K562 (cell line): ENCODE data around the gene ATP1A2. TPM values are rescaled to one million over a fixed set of nuclear protein-coding genes. Genes with fewer than 3 reads are reported as not detected.

Experiments
- ATAC-seq: fragments of 200-7000 bp; cut with Tn5 transposase; 3 replicates; pipeline ENCODE4 v1.9.1; 2020; ENCODE audit warnings: moderate library complexity
- BruUV-seq: library from RNA; stranded (reverse); fragments of 400-500 nt; replicated peaks from 2 replicates; lab custom pipeline; 2021; lab: Mats Ljungman, UMichigan
- CTCF ChIA-PET: fragments of 300-600 bp; formaldehyde crosslinking; extraction: SDS; loops from one replicate; lab custom pipeline; 2021; ENCODE audit warnings: low intra/inter-chr PET ratio; lab: Yijun Ruan, JAX
- POLR2A ChIA-PET: fragments of 300-600, 350-650 bp; sonication (Branson Sonifier 250); formaldehyde crosslinking; extraction: SDS; loops from one replicate; lab custom pipeline; 2021; ENCODE audit warnings: antibody characterized with exemption, inconsistent platforms; lab: Yijun Ruan, JAX
- DNase-seq, 4 experiments: peaks; one replicate each; pipeline versions ENCODE4 v3.0.0 to v3.0.0-alpha.2; 2011 to 2018; ENCODE audit warnings: low spot score in 3 of 4, mixed read lengths in 3 of 4; ENCODE audit errors: extremely low read depth in 1 of 4
- FAIRE-seq: peaks from 2 replicates; lab custom pipeline; 2011; peaks lifted over from hg19 to GRCh38; lab: Jason Lieb, UNC
- H2AFZ ChIP-seq: 2 replicates; pipeline ENCODE4 v1.6.0; 2011; ENCODE audit warnings: low read depth, low read length, control low read depth, inconsistent platforms
- H3K27ac ChIP-seq: fragments of 200-600 bp; 3 replicates; pipeline ENCODE4 v1.8.0; 2011; ENCODE audit warnings: low read depth, mild to moderate bottlenecking, control low read depth, inconsistent platforms, low read length, moderate library complexity, mixed read lengths; ENCODE audit errors: extremely low read depth
- H3K27me3 ChIP-seq, 2 experiments: fragments of 300-600 bp in 1 of 2; 2 replicates in 1 of 2; 3 replicates in 1 of 2; pipeline versions ENCODE4 v1.6.0 to v1.8.0; 2011; ENCODE audit warnings: inconsistent platforms in 2 of 2, low read length in 2 of 2, mild to moderate bottlenecking in 1 of 2, mixed read lengths in 1 of 2, moderate library complexity in 1 of 2; ENCODE audit not compliant: control insufficient read depth in 2 of 2, insufficient read depth in 2 of 2
- H3K36me3 ChIP-seq: fragments of 300-600 bp; 3 replicates; pipeline ENCODE4 v1.8.0; 2011; ENCODE audit warnings: mild to moderate bottlenecking, low read length, inconsistent platforms; ENCODE audit not compliant: control insufficient read depth, insufficient read depth
- H3K4me1 ChIP-seq, 2 experiments: fragments of 200-600 bp in 1 of 2; replicated peaks in 1 of 2; 2 replicates in 1 of 2; 3 replicates in 1 of 2; pipeline versions ENCODE4 v1.5.1 to v1.8.0; 2011; ENCODE audit warnings: inconsistent platforms in 2 of 2, low read length in 2 of 2, mild to moderate bottlenecking in 1 of 2, mixed read lengths in 1 of 2, moderate library complexity in 1 of 2; ENCODE audit not compliant: control insufficient read depth in 2 of 2, insufficient read depth in 2 of 2
- H3K4me2 ChIP-seq: 2 replicates; pipeline ENCODE4 v1.6.1; 2011; ENCODE audit warnings: low read length, control low read depth, inconsistent platforms, mixed read lengths; ENCODE audit not compliant: insufficient read depth
- H3K4me3 ChIP-seq: fragments of 200-600 bp; sonication (generic), shearing (Covaris generic); 2 replicates; pipeline ENCODE4 v1.5.1; 2016; ENCODE audit warnings: control low read depth, inconsistent platforms
- H3K79me2 ChIP-seq: fragments of 200-600 bp; 3 replicates; pipeline ENCODE4 v1.8.0; 2011; ENCODE audit warnings: low read length, inconsistent platforms; ENCODE audit not compliant: control insufficient read depth, insufficient read depth
- H3K9ac ChIP-seq, 2 experiments: 2 replicates each; pipeline versions ENCODE4 v1.6.0 to v1.6.1; 2011; ENCODE audit warnings: low read depth in 2 of 2, low read length in 2 of 2, control low read depth in 1 of 2, inconsistent platforms in 1 of 2, mild to moderate bottlenecking in 1 of 2, mixed read lengths in 1 of 2; ENCODE audit not compliant: insufficient read depth in 1 of 2
- H3K9me1 ChIP-seq: one replicate; pipeline ENCODE4 v1.6.0; 2011; ENCODE audit warnings: inconsistent platforms, mild to moderate bottlenecking, low read length, moderate library complexity; ENCODE audit not compliant: control insufficient read depth, insufficient read depth
- H3K9me3 ChIP-seq: replicated peaks from 2 replicates; pipeline ENCODE4 v1.5.1; 2011; ENCODE audit warnings: low read depth, low read length, inconsistent platforms; ENCODE audit not compliant: control insufficient read depth, insufficient read depth
- H4K20me1 ChIP-seq: replicated peaks from 2 replicates; pipeline ENCODE4 v1.6.1; 2011; ENCODE audit warnings: low read length, inconsistent platforms, mixed read lengths; ENCODE audit not compliant: control insufficient read depth, insufficient read depth
- C11orf30 ChIP-seq: fragments of 450-650 bp; IDR thresholded peaks from 2 replicates; pipeline ENCODE4 v1.6.1; 2016; ENCODE audit warnings: low read depth, mild to moderate bottlenecking
- FOSL1 ChIP-seq: fragments of 200-800 bp; sonication (Bioruptor generic); conservative IDR thresholded peaks from 2 replicates; pipeline ENCODE4 v1.6.1; 2016; ENCODE audit warnings: missing genetic modification characterization, missing compliant biosample characterization
- JUN ChIP-seq, 2 experiments: sonication (generic) in 1 of 2; formaldehyde crosslinking in 1 of 2; IDR thresholded peaks; 2 replicates each; pipeline versions ENCODE4 v1.6.1 to v1.8.0; 2012 to 2022; ENCODE audit warnings: borderline replicate concordance in 2 of 2, mild to moderate bottlenecking in 2 of 2, improper control_type of control experiment in 1 of 2, low read depth in 1 of 2, low read length in 1 of 2, missing genetic modification reagents in 1 of 2
- JUND ChIP-seq, 2 experiments: IDR thresholded peaks; 2 replicates in 1 of 2; 3 replicates in 1 of 2; pipeline ENCODE4 v1.6.1; 2011; ENCODE audit warnings: borderline replicate concordance in 2 of 2, low read depth in 2 of 2, low read length in 2 of 2, improper control_type of control experiment in 1 of 2, missing biosample characterization in 1 of 2, missing genetic modification characterization in 1 of 2, missing genetic modification reagents in 1 of 2
- NFE2L1 ChIP-seq: fragments of 450-650 bp; IDR thresholded peaks from 2 replicates; pipeline ENCODE4 v1.6.1; 2016; ENCODE audit warnings: missing genetic modification characterization, low read depth, mild to moderate bottlenecking, missing compliant biosample characterization, moderate library complexity, borderline replicate concordance
- NRF1 ChIP-seq, 2 experiments: fragments of 450-650 bp; IDR thresholded peaks in 1 of 2; conservative IDR thresholded peaks in 1 of 2; 2 replicates each; pipeline ENCODE4 v1.6.1; 2014; ENCODE audit warnings: mild to moderate bottlenecking in 2 of 2
- ZNF347 ChIP-seq: fragments of 450-650 bp; formaldehyde crosslinking; IDR thresholded peaks from 2 replicates; pipeline ENCODE4 v1.4.0; 2020; ENCODE audit warnings: low read depth, mild to moderate bottlenecking, moderate library complexity
- ZNF589 ChIP-seq: fragments of 200-800 bp; sonication (Bioruptor generic); IDR thresholded peaks from 2 replicates; pipeline ENCODE4 v1.6.1; 2016; ENCODE audit warnings: low read depth, missing genetic modification characterization, missing compliant biosample characterization
- WGBS: fragments of 100-300 bp; shearing (Covaris generic); methylation state at CpG from one replicate; pipeline ENCODE4 v1.1.6; 2016; ENCODE audit warnings: low coverage, mixed read lengths; ENCODE audit not compliant: insufficient coverage; ENCODE audit errors: missing lambda C conversion rate; 5-methylcytosine and 5-hydroxymethylcytosine counted together
- in situ Hi-C: fragments of 300-500 bp; cut with MboI; formaldehyde crosslinking; loops from 4 replicates; pipeline ENCODE4 v1.15.0; 2018; ENCODE audit warnings: inconsistent platforms, mixed read lengths
- intact Hi-C: fragments of 100-400 bp; cut with micrococcal nuclease; formaldehyde crosslinking; loops from 2 replicates; pipeline ENCODE4 v1.14.2; 2022
- polyA plus RNA-seq, 8 experiments: library from polyadenylated mRNA; depleted of rRNA in 4 of 8; stranded (reverse) in 5 of 8; unstranded in 3 of 8; fragments of >200 nt; fragmentation: Nextera tagmentation in 2 of 8; fragmentation: Illumina TruSeq in 1 of 8; extraction: Ambion mirVana in 2 of 8; extraction: Trizol in 1 of 8; gene quantifications; 2 replicates each; pipeline versions ENCODE4 v1.2.1 to v1.2.3, GENCODE V29; 2011 to 2014; ENCODE audit warnings: inconsistent platforms in 1 of 8, missing spikeins in 1 of 8
- total RNA-seq, 7 experiments: library from RNA; depleted of rRNA in 6 of 7; stranded (reverse); fragments of >200 nt in 6 of 7; fragmentation: Illumina TruSeq in 2 of 7; extraction: Trizol in 2 of 7; gene quantifications; 2 replicates each; pipeline versions ENCODE4 v1.2.1 to v1.2.3, GENCODE V29; 2011 to 2021; ENCODE audit warnings: low replicate concordance in 1 of 7
- TF ChIP-seq, protein P1 (sequence below): fragments of 450-650 bp; formaldehyde crosslinking; IDR thresholded peaks from 2 replicates; pipeline ENCODE4 v1.4.0; 2022; ENCODE audit warnings: mild to moderate bottlenecking, moderate library complexity
- TF ChIP-seq, protein P2 (sequence below): fragments of 250-450 bp; sonication (Bioruptor Pico); IDR thresholded peaks from 2 replicates; pipeline ENCODE4 v1.4.0; 2020

Gene ATP1A2
- total and polyA plus RNA-seq, 9 of the 15 experiments (the other 6 are each of a cell fraction or from before 2014, with no cell fraction given): 0.04 to 0.11 (median 0.09) TPM; not detected in 6

DNA sequence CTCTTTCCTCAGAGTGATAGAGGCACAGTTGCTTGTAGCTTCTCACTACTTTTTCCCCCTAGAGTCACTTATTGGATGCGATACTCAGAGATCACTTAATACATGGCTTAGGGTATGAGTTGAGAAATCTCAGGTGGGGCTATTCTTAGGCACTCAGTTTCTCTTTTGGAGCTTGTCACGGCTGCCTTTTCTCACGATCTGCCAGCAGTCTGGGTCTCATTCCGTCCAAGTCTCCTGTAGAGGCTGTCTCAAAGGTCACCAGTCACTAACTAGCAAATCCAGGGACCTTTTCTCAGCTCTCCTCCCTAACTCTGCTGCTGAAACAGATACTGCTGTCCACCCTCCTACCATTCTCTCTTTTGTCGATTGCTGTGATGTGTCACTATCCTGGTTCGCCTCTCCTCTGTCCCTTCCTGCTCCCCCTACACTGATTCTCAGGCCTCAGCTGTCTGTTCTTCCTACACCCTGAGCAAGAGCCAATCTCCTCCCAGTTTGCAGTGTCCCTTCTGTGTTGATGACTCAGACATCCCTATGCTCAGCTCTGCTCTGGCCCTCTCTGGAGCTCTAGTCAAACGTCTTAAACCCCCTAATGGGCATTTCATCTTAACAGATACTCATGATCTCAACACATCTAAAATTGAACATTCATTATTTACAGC lies 12.4 kb downstream of the ATP1A2 start:
- WGBS: 4% methylated on average over 6 of the region's 7 CpGs
- Histone ChIP-seq H3K4me3 (no peak overlapping the region), H3K36me3 (no peaks in the 10 kb centered on the region), H3K4me1 (no peaks in the 10 kb centered on the region; a peak in 1 of 5 replicates), H2AFZ (peak overlapping the region; percentile 14; the same call in 1 of the 2 replicates), H3K9ac (no peak overlapping the region), H3K79me2 (no peaks in the 10 kb centered on the region), H3K9me3 (no peaks in the 10 kb centered on the region), H3K27me3 (peaks cover 20 to 67% of the 10 kb centered on the region in 2 experiments; a peak in 4 of 5 replicates), H3K27ac (no peak overlapping the region), H4K20me1 (no peaks in the 10 kb centered on the region; the same call in 1 of the 2 replicates), H3K4me2 (no peak overlapping the region), H3K9me1 (no peaks in the 10 kb centered on the region)
- in situ Hi-C loops (no loop called here), intact Hi-C loops (no loop called here)
- BruUV-seq: no TSS peak
- POLR2A ChIA-PET: interaction anchor here (1.2 kb wide), 1 partner anchor 41 kb away, joined by 4 read pairs; no protein-coding TSS in a partner anchor
- peak; percentile 65 for FAIRE-seq
- DNase-seq: peak in 2 of 4 experiments; percentile 44 to 45
- peak; percentile 72 for ATAC-seq
- CTCF ChIA-PET: no interaction called here
- TF ChIP-seq ZNF347 (CRISPR knock-in tag) (no peak), JUN (IDR thresholded peaks at IDR 0.05; ENCODE audit: borderline replicate concordance, low read depth, low read length) (0 out of 2 replicates have a peak, but pooled peaks have one; percentile 14), JUN (CRISPR knock-in tag; IDR thresholded peaks at IDR 0.05; ENCODE audit: borderline replicate concordance) (no peak), JUND (IDR thresholded peaks at IDR 0.05; ENCODE audit: borderline replicate concordance, low read depth, low read length) (peak; percentile 68; the same call in 1 of the 2 replicates), JUND (tag; IDR thresholded peaks at IDR 0.05; ENCODE audit: borderline replicate concordance, low read depth, low read length) (0 out of 3 replicates have a peak, but pooled peaks have one; percentile 9), NRF1 (conservative IDR thresholded peaks at IDR 0.05 in 1 of 2, IDR thresholded peaks at IDR 0.05 in 1 of 2) (peak; percentile 10 to 20; a peak in 1 of 4 replicates), ZNF589 (CRISPR knock-in tag) (0 out of 2 replicates have a peak, but pooled peaks have one; percentile 38), C11orf30 (0 out of 2 replicates have a peak, but pooled peaks have one; percentile 14), FOSL1 (tag) (peak; percentile 62), NFE2L1 (no peak)
- TF ChIP-seq, protein P1, sequence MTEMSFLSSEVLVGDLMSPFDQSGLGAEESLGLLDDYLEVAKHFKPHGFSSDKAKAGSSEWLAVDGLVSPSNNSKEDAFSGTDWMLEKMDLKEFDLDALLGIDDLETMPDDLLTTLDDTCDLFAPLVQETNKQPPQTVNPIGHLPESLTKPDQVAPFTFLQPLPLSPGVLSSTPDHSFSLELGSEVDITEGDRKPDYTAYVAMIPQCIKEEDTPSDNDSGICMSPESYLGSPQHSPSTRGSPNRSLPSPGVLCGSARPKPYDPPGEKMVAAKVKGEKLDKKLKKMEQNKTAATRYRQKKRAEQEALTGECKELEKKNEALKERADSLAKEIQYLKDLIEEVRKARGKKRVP: no peak
- TF ChIP-seq, protein P2, sequence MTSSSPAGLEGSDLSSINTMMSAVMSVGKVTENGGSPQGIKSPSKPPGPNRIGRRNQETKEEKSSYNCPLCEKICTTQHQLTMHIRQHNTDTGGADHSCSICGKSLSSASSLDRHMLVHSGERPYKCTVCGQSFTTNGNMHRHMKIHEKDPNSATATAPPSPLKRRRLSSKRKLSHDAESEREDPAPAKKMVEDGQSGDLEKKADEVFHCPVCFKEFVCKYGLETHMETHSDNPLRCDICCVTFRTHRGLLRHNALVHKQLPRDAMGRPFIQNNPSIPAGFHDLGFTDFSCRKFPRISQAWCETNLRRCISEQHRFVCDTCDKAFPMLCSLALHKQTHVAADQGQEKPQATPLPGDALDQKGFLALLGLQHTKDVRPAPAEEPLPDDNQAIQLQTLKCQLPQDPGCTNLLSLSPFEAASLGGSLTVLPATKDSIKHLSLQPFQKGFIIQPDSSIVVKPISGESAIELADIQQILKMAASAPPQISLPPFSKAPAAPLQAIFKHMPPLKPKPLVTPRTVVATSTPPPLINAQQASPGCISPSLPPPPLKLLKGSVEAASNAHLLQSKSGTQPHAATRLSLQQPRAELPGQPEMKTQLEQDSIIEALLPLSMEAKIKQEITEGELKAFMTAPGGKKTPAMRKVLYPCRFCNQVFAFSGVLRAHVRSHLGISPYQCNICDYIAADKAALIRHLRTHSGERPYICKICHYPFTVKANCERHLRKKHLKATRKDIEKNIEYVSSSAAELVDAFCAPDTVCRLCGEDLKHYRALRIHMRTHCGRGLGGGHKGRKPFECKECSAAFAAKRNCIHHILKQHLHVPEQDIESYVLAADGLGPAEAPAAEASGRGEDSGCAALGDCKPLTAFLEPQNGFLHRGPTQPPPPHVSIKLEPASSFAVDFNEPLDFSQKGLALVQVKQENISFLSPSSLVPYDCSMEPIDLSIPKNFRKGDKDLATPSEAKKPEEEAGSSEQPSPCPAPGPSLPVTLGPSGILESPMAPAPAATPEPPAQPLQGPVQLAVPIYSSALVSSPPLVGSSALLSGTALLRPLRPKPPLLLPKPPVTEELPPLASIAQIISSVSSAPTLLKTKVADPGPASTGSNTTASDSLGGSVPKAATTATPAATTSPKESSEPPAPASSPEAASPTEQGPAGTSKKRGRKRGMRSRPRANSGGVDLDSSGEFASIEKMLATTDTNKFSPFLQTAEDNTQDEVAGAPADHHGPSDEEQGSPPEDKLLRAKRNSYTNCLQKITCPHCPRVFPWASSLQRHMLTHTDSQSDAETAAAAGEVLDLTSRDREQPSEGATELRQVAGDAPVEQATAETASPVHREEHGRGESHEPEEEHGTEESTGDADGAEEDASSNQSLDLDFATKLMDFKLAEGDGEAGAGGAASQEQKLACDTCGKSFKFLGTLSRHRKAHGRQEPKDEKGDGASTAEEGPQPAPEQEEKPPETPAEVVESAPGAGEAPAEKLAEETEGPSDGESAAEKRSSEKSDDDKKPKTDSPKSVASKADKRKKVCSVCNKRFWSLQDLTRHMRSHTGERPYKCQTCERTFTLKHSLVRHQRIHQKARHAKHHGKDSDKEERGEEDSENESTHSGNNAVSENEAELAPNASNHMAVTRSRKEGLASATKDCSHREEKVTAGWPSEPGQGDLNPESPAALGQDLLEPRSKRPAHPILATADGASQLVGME: no peak
